GM12878 (cell line): ENCODE measurements around the gene HAAO. TPM values are rescaled to one million over a fixed set of nuclear protein-coding genes. Genes with fewer than 3 reads are reported as not detected.

Experiments used
- ATAC-seq: fragments of 200-7000 bp; cut with Tn5 transposase; 3 replicates; pipeline ENCODE4 v1.9.1; 2020; ENCODE audit warnings: mild to moderate bottlenecking, moderate library complexity
- BruUV-seq: library from RNA; stranded (reverse); fragments of 400-500 nt; replicated peaks from 2 replicates; lab custom pipeline; 2021; lab: Mats Ljungman, UMichigan
- CTCF ChIA-PET: fragments of 300-600 bp; sonication (Branson Sonifier 250); formaldehyde crosslinking; extraction: SDS; loops from one replicate; lab custom pipeline; 2021; ENCODE audit warnings: inconsistent platforms; lab: Yijun Ruan, JAX
- POLR2A ChIA-PET: fragments of 350-600 bp; formaldehyde crosslinking; extraction: SDS; loops from one replicate; lab custom pipeline; 2021; ENCODE audit warnings: inconsistent platforms; lab: Charles Lee
- RAD21 ChIA-PET: fragments of 300-600 bp; sonication (Branson Sonifier 250); formaldehyde crosslinking; loops from one replicate; lab custom pipeline; 2023; ENCODE audit warnings: antibody characterized with exemption; ENCODE audit not compliant: unreplicated experiment; lab: Charles Lee
- SMC1A ChIA-PET: fragments of 300-600 bp; sonication (Branson Sonifier 250); formaldehyde crosslinking; loops from one replicate; lab custom pipeline; 2023; ENCODE audit not compliant: unreplicated experiment, uncharacterized antibody; lab: Charles Lee
- DNase-seq: peaks from one replicate; pipeline ENCODE4 v3.0.0-alpha.2; 2011; ENCODE audit warnings: low read depth, low spot score
- FAIRE-seq: peaks from 3 replicates; lab custom pipeline; 2011; peaks lifted over from hg19 to GRCh38; lab: Jason Lieb, UNC
- H2AFZ ChIP-seq: 2 replicates; pipeline ENCODE4 v1.6.0; 2011; ENCODE audit warnings: low read depth, low read length, control low read depth; ENCODE audit not compliant: control insufficient read depth
- H3K27ac ChIP-seq: 2 replicates; pipeline ENCODE4 v1.5.1; 2011; ENCODE audit warnings: control low read depth; ENCODE audit not compliant: control insufficient read depth, insufficient read depth
- H3K27me3 ChIP-seq, 2 experiments: replicated peaks in 1 of 2; 2 replicates each; pipeline versions ENCODE4 v1.6.0 to v1.6.1; 2011; ENCODE audit warnings: low read length in 1 of 2; ENCODE audit not compliant: control insufficient read depth in 2 of 2, insufficient read depth in 2 of 2
- H3K36me3 ChIP-seq, 2 experiments: 2 replicates each; pipeline ENCODE4 v1.5.1; 2011; ENCODE audit warnings: low read length in 1 of 2; ENCODE audit not compliant: control insufficient read depth in 2 of 2, insufficient read depth in 2 of 2
- H3K4me1 ChIP-seq: 2 replicates; pipeline ENCODE4 v1.6.1; 2011; ENCODE audit warnings: mild to moderate bottlenecking, low read length, moderate library complexity, mixed read lengths; ENCODE audit not compliant: control insufficient read depth, insufficient read depth
- H3K4me2 ChIP-seq: 2 replicates; pipeline ENCODE4 v1.6.0; 2011; ENCODE audit warnings: control low read depth; ENCODE audit not compliant: control insufficient read depth, insufficient read depth
- H3K4me3 ChIP-seq: fragments of 200-600 bp; sonication (generic); 2 replicates; pipeline ENCODE4 v1.5.1; 2016
- H3K79me2 ChIP-seq: 2 replicates; pipeline ENCODE4 v1.6.0; 2011; ENCODE audit warnings: low read length; ENCODE audit not compliant: control insufficient read depth, insufficient read depth
- H3K9ac ChIP-seq: 2 replicates; pipeline ENCODE4 v1.8.0; 2011; ENCODE audit warnings: low read length, control low read depth, mixed read lengths; ENCODE audit not compliant: control insufficient read depth, insufficient read depth
- H3K9me3 ChIP-seq: replicated peaks from 3 replicates; pipeline ENCODE4 v1.5.1; 2011; ENCODE audit warnings: mild to moderate bottlenecking, low read length; ENCODE audit not compliant: control insufficient read depth, insufficient read depth
- H4K20me1 ChIP-seq: 2 replicates; pipeline ENCODE4 v1.6.0; 2011; ENCODE audit not compliant: control insufficient read depth, insufficient read depth
- MTA3 ChIP-seq: IDR thresholded peaks from 2 replicates; pipeline ENCODE4 v1.6.1; 2012; ENCODE audit warnings: low read length, inconsistent platforms, borderline replicate concordance
- NFYB ChIP-seq: IDR thresholded peaks from 2 replicates; pipeline ENCODE4 v1.6.1; 2011; ENCODE audit warnings: low read depth, mild to moderate bottlenecking, low read length, improper control_type of control experiment, moderate library complexity; ENCODE audit not compliant: insufficient read depth
- NR2C2 ChIP-seq: IDR thresholded peaks from 2 replicates; pipeline ENCODE4 v1.6.1; 2011; ENCODE audit warnings: borderline replicate concordance, low read depth; ENCODE audit not compliant: control insufficient read depth, insufficient read length
- RUNX3 ChIP-seq: IDR thresholded peaks from 2 replicates; pipeline ENCODE4 v1.6.1; 2012; ENCODE audit warnings: low read length, inconsistent platforms
- SMAD1 ChIP-seq: fragments of 450-650 bp; IDR thresholded peaks from 2 replicates; pipeline ENCODE4 v1.6.1; 2018; ENCODE audit warnings: mild to moderate bottlenecking, low read depth; ENCODE audit not compliant: partially characterized antibody
- ZNF622 ChIP-seq: fragments of 450-650 bp; IDR thresholded peaks from 2 replicates; pipeline ENCODE4 v1.6.1; 2017; ENCODE audit warnings: mild to moderate bottlenecking, inconsistent platforms
- WGBS: methylation state at CpG from one replicate; pipeline ENCODE4 v1.1.6; 2016; ENCODE audit warnings: low lambda C conversion rate; ENCODE audit not compliant: insufficient replicate concordance, insufficient coverage; ENCODE audit errors: missing lambda C conversion rate; 5-methylcytosine and 5-hydroxymethylcytosine counted together
- in situ Hi-C: fragments of 300-500 bp; cut with MboI; formaldehyde crosslinking; loops from 9 replicates; pipeline ENCODE4 v1.14.3; 2018; ENCODE audit warnings: mixed read lengths
- intact Hi-C: fragments of 100-400 bp; cut with micrococcal nuclease; formaldehyde crosslinking; loops from one replicate; pipeline ENCODE4 v1.14.2; 2022; ENCODE audit not compliant: unreplicated experiment
- polyA plus RNA-seq, 11 experiments: library from polyadenylated mRNA; depleted of rRNA in 4 of 11; unstranded in 6 of 11; stranded (reverse) in 5 of 11; fragments of >200 nt; fragmentation: Nextera tagmentation in 4 of 11; fragmentation: Illumina TruSeq in 1 of 11; extraction: Ambion mirVana in 4 of 11; extraction: Trizol in 1 of 11; gene quantifications; 1 replicate in 1 of 11; 2 replicates in 10 of 11; pipeline versions ENCODE4 v1.2.1 to v1.2.3, GENCODE V29; 2011 to 2016; ENCODE audit warnings: inconsistent platforms in 2 of 11, missing spikeins in 2 of 11, low read depth in 1 of 11
- total RNA-seq, 4 experiments: library from RNA; depleted of rRNA in 3 of 4; stranded (reverse); fragments of >200 nt in 3 of 4; fragmentation: Illumina TruSeq in 1 of 4; extraction: Trizol in 1 of 4; gene quantifications; 2 replicates each; pipeline versions ENCODE4 v1.2.1 to v1.2.3, GENCODE V29; 2013 to 2021

Gene HAAO
- total and polyA plus RNA-seq, 10 of the 15 experiments (the other 5 are each of a cell fraction or from before 2014, with no cell fraction given), result 4.3 to 58.7 (median 26.8) TPM

- intact Hi-C loops, result loop anchor here (2.0 to 5.0 kb wide), 4 partner anchors 117 to 655 kb away; partner anchors contain the start of gene ZFP36L2
- ATAC-seq, result no peak
- H3K4me1 ChIP-seq, result no peaks in the 10 kb centered on the region
- no peaks in the 10 kb centered on the region for H3K9me3 ChIP-seq
- H3K9ac ChIP-seq, result no peak overlapping the region
- H4K20me1 ChIP-seq, result no peaks in the 10 kb centered on the region
- CTCF ChIA-PET, result interaction anchor here (0.5 to 3.3 kb wide), 10 partner anchors 10 to 1242 kb away, joined by 3 to 16 read pairs (median 4); no protein-coding TSS in a partner anchor
- WGBS, result 22% methylated on average over 4 of the region's 4 CpGs
- POLR2A ChIA-PET, result no interaction called here
- DNase-seq, result no peak
- no peaks in the 10 kb centered on the region for H3K36me3 ChIP-seq
- no peaks in the 10 kb centered on the region for H3K79me2 ChIP-seq
- no peak for FAIRE-seq
- BruUV-seq, result no TSS peak
- in situ Hi-C loops, result loop anchor here (5.0 kb wide), 1 partner anchor 782 kb away; no protein-coding TSS in a partner anchor
- H3K4me2 ChIP-seq, result no peak overlapping the region
- RAD21 ChIA-PET, result interaction anchor here (0.5 to 1.6 kb wide), 4 partner anchors 93 to 723 kb away, joined by 3 read pairs; no protein-coding TSS in a partner anchor
- H3K27me3 ChIP-seq, result no peaks in the 10 kb centered on the region; a peak in 1 of 4 replicates
- no peak for TF ChIP-seq ZNF622
- TF ChIP-seq RUNX3, result no peak
- TF ChIP-seq NFYB, result no peak
- TF ChIP-seq SMAD1, result no peak
- TF ChIP-seq NR2C2, result no peak
- no peak for TF ChIP-seq MTA3
- SMC1A ChIA-PET, result interaction anchor here (1.0 to 1.7 kb wide), 5 partner anchors 17 to 747 kb away, joined by 3 to 6 read pairs (median 4); no protein-coding TSS in a partner anchor
- H2AFZ ChIP-seq, result no peak overlapping the region
- H3K4me3 ChIP-seq, result no peak overlapping the region
- no peak overlapping the region for H3K27ac ChIP-seq
Observed at GRCh38 chr2:42829671-42830440, 37.5 kb upstream of the HAAO start.
